Glutamatergic neuron (in vitro differentiated cells): Measurements from ENCODE around the gene TBC1D26. TPM values are rescaled to one million over a fixed set of nuclear protein-coding genes. Genes with fewer than 3 reads are reported as not detected.
"Not testable (repeated sequence)": the region's sequence is repeated elsewhere in the genome, so short reads cannot be mapped to it uniquely, and the experiment has no call there.

Experiments
- DNase-seq: peaks from one replicate; pipeline ENCODE4 v3.0.0; 2022
- H3K27ac Mint-ChIP-seq: one replicate; pipeline ENCODE4 v1.8.0; 2020; ENCODE audit warnings: mild to moderate bottlenecking, mixed read lengths, inconsistent platforms; ENCODE audit not compliant: unreplicated experiment
- H3K27me3 Mint-ChIP-seq: one replicate; pipeline ENCODE4 v1.8.0; 2020; ENCODE audit warnings: mild to moderate bottlenecking, moderate library complexity, mixed read lengths, inconsistent platforms; ENCODE audit not compliant: unreplicated experiment
- H3K36me3 Mint-ChIP-seq: one replicate; pipeline ENCODE4 v1.8.0; 2020; ENCODE audit warnings: mild to moderate bottlenecking, mixed read lengths, inconsistent platforms; ENCODE audit not compliant: unreplicated experiment
- H3K4me1 Mint-ChIP-seq: one replicate; pipeline ENCODE4 v1.8.0; 2020; ENCODE audit warnings: mild to moderate bottlenecking, low read depth, mixed read lengths, inconsistent platforms; ENCODE audit not compliant: unreplicated experiment
- H3K4me3 Mint-ChIP-seq: one replicate; pipeline ENCODE4 v1.8.0; 2020; ENCODE audit warnings: mild to moderate bottlenecking, mixed read lengths, inconsistent platforms; ENCODE audit not compliant: unreplicated experiment
- H3K9me3 Mint-ChIP-seq: one replicate; pipeline ENCODE4 v1.8.0; 2020; ENCODE audit warnings: mild to moderate bottlenecking, moderate library complexity, mixed read lengths, inconsistent platforms; ENCODE audit not compliant: unreplicated experiment
- CTCF ChIP-seq: fragments of 200-600 bp; sonication (generic); IDR thresholded peaks from one replicate; pipeline ENCODE4 v1.5.0; 2021; ENCODE audit not compliant: partially characterized antibody, unreplicated experiment
- long read RNA-seq: library from polyadenylated mRNA; unstranded; transcript quantifications from one replicate; pipeline ENCODE4 v2.0.0, GENCODE V29; 2020; ENCODE audit not compliant: unreplicated experiment
- total RNA-seq: library from RNA; stranded (reverse); fragmentation: NEBNext Ultra II Directional; extraction: Animal tissue kit (Norgen Biotek cat#: 25700); gene quantifications from one replicate; pipeline ENCODE4 v1.2.1, GENCODE V29; 2021; ENCODE audit not compliant: unreplicated experiment

TBC1D26 gene
- total RNA-seq = 2.4 TPM
- long read RNA-seq, partial matches to known transcripts = 1 of 1 reads
- long read RNA-seq, other reads (novel, unspliced or antisense) = 0 of 1 reads

GRCh38 chr17:15731900-15732299 is at the start of gene TBC1D26:
TSS of gene TBC1D26 (plus strand) at chr17:15732283. CDS start at chr17:15735349, 3,066 bp downstream.
- not testable (repeated sequence) for H3K4me1 Mint-ChIP-seq, H3K4me3 Mint-ChIP-seq, H3K9me3 Mint-ChIP-seq, H3K36me3 Mint-ChIP-seq, DNase-seq, H3K27me3 Mint-ChIP-seq, H3K27ac Mint-ChIP-seq

- H3K4me1 Mint-ChIP-seq, DNase-seq, H3K36me3 Mint-ChIP-seq, H3K27me3 Mint-ChIP-seq, H3K9me3 Mint-ChIP-seq, H3K27ac Mint-ChIP-seq: not testable (repeated sequence)
- peak overlapping the region; percentile 95 for H3K4me3 Mint-ChIP-seq
These were observed 48.9 kb upstream of the TBC1D26 start for GRCh38 chr17:15683135-15683534.

GRCh38 chr17:15683824-15684478 is 48.1 kb upstream of the TBC1D26 start, which contains the start of gene TRIM16:
TSS of gene TRIM16 (minus strand) at chr17:15684311. CDS start at chr17:15651609, 32,702 bp downstream.
- not testable (repeated sequence) for H3K4me1 Mint-ChIP-seq, H3K9me3 Mint-ChIP-seq, H3K36me3 Mint-ChIP-seq, H3K27me3 Mint-ChIP-seq
- peak; percentile 11 for TF ChIP-seq CTCF
- peak; percentile 79 for DNase-seq
- H3K4me3 Mint-ChIP-seq = peak within 1 kb of the TSS; percentile 95
- peak within 1 kb of the TSS; percentile 83 for H3K27ac Mint-ChIP-seq

GRCh38 chr17:15687494-15687893 is 44.6 kb upstream of the TBC1D26 start:
- not testable (repeated sequence) for H3K4me1 Mint-ChIP-seq, H3K36me3 Mint-ChIP-seq, H3K4me3 Mint-ChIP-seq, H3K27me3 Mint-ChIP-seq, DNase-seq, H3K27ac Mint-ChIP-seq, H3K9me3 Mint-ChIP-seq

GRCh38 chr17:15698967-15699366 is 33.1 kb upstream of the TBC1D26 start:
- Mint-ChIP-seq H3K27ac (peak overlapping the region; percentile 71), H3K4me3 (peak overlapping the region; percentile 88)
- H3K9me3 Mint-ChIP-seq, H3K4me1 Mint-ChIP-seq, DNase-seq, H3K36me3 Mint-ChIP-seq, H3K27me3 Mint-ChIP-seq: not testable (repeated sequence)

- not testable (repeated sequence) for H3K27me3 Mint-ChIP-seq, H3K9me3 Mint-ChIP-seq, H3K4me1 Mint-ChIP-seq, H3K36me3 Mint-ChIP-seq
- Mint-ChIP-seq H3K4me3 (peak within 1 kb of the TSS; percentile 88), H3K27ac (peak within 1 kb of the TSS; percentile 71)
- peak; percentile 100 for DNase-seq
These were observed 32.6 kb upstream of the TBC1D26 start, which contains the start of gene ZNF286A for GRCh38 chr17:15699413-15699924. TSS of gene ZNF286A (plus strand) at chr17:15699752. CDS start at chr17:15700330, 578 bp downstream.

- peak overlapping the region; percentile 88 for H3K4me3 Mint-ChIP-seq
- not testable (repeated sequence) for H3K27ac Mint-ChIP-seq, H3K36me3 Mint-ChIP-seq, H3K9me3 Mint-ChIP-seq, H3K27me3 Mint-ChIP-seq, DNase-seq, H3K4me1 Mint-ChIP-seq
These were observed 32.1 kb upstream of the TBC1D26 start for GRCh38 chr17:15699937-15700336.

GRCh38 chr17:15704239-15704638 is 27.8 kb upstream of the TBC1D26 start:
- peaks cover 45% of the 10 kb centered on the region for H3K36me3 Mint-ChIP-seq
- H3K27ac Mint-ChIP-seq, H3K9me3 Mint-ChIP-seq, H3K4me3 Mint-ChIP-seq, H3K4me1 Mint-ChIP-seq, H3K27me3 Mint-ChIP-seq, DNase-seq: not testable (repeated sequence)

- H3K4me1 Mint-ChIP-seq, H3K4me3 Mint-ChIP-seq, H3K9me3 Mint-ChIP-seq, H3K27me3 Mint-ChIP-seq, DNase-seq, H3K27ac Mint-ChIP-seq: not testable (repeated sequence)
- H3K36me3 Mint-ChIP-seq = peaks cover 51% of the 10 kb centered on the region
These were observed 27.3 kb upstream of the TBC1D26 start for GRCh38 chr17:15704813-15705212.

GRCh38 chr17:15708879-15709278 is 23.2 kb upstream of the TBC1D26 start:
- Mint-ChIP-seq H3K36me3 (peaks cover 65% of the 10 kb centered on the region), H3K9me3 (peaks cover 12% of the 10 kb centered on the region)
- not testable (repeated sequence) for H3K4me3 Mint-ChIP-seq, DNase-seq, H3K27me3 Mint-ChIP-seq, H3K27ac Mint-ChIP-seq, H3K4me1 Mint-ChIP-seq
